Gastrocnemius medialis (tissue), 4 donors: ENCODE measurements around the gene WDR91.

Experiments
- POLR2A ChIP-seq, 2 donors: fragments of 450-650 bp; IDR thresholded peaks; one replicate each; pipeline ENCODE4 v1.6.1; 2017; ENCODE audit warnings: antibody characterized with exemption in 2 of 2, mild to moderate bottlenecking in 2 of 2, moderate library complexity in 2 of 2
- TF ChIP-seq, protein P1 (sequence below), 5 experiments: fragments of 450-650 bp in 3 of 5; fragments of 200-600 bp in 2 of 5; sonication (generic) in 2 of 5; IDR thresholded peaks in 4 of 5; conservative IDR thresholded peaks in 1 of 5; 1 replicate in 4 of 5; 2 replicates in 1 of 5; pipeline ENCODE4 v1.5.1; 2016 to 2019; ENCODE audit warnings: antibody characterized with exemption in 5 of 5, mild to moderate bottlenecking in 3 of 5, moderate library complexity in 3 of 5

- TF ChIP-seq, protein P1, sequence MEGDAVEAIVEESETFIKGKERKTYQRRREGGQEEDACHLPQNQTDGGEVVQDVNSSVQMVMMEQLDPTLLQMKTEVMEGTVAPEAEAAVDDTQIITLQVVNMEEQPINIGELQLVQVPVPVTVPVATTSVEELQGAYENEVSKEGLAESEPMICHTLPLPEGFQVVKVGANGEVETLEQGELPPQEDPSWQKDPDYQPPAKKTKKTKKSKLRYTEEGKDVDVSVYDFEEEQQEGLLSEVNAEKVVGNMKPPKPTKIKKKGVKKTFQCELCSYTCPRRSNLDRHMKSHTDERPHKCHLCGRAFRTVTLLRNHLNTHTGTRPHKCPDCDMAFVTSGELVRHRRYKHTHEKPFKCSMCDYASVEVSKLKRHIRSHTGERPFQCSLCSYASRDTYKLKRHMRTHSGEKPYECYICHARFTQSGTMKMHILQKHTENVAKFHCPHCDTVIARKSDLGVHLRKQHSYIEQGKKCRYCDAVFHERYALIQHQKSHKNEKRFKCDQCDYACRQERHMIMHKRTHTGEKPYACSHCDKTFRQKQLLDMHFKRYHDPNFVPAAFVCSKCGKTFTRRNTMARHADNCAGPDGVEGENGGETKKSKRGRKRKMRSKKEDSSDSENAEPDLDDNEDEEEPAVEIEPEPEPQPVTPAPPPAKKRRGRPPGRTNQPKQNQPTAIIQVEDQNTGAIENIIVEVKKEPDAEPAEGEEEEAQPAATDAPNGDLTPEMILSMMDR (IDR thresholded peaks at IDR 0.05 in 4 of 5, conservative IDR thresholded peaks at IDR 0.05 in 1 of 5) = no peak
- TF ChIP-seq POLR2A (IDR thresholded peaks at IDR 0.05) = no peak
These were observed 24.5 kb upstream of the WDR91 start for GRCh38 chr7:135235841-135236240.
